IPS-18a (cell line): Measurements from ENCODE around the gene TKFC.

Experiments
- H3K27ac ChIP-seq: one replicate; pipeline ENCODE4 v1.5.1; 2013; ENCODE audit warnings: low read length
- H3K27me3 ChIP-seq: one replicate; pipeline ENCODE4 v1.6.1; 2013; ENCODE audit warnings: mild to moderate bottlenecking, low read length; ENCODE audit not compliant: control insufficient read depth, insufficient read depth
- H3K36me3 ChIP-seq: one replicate; pipeline ENCODE4 v1.6.1; 2013; ENCODE audit warnings: low read depth, low read length; ENCODE audit not compliant: control insufficient read depth
- H3K4me1 ChIP-seq: one replicate; pipeline ENCODE4 v1.6.1; 2013; ENCODE audit warnings: low read depth, low read length; ENCODE audit not compliant: control insufficient read depth
- H3K4me3 ChIP-seq: one replicate; pipeline ENCODE4 v1.5.1; 2013; ENCODE audit warnings: low read length
- H3K9ac ChIP-seq: one replicate; pipeline ENCODE4 v1.6.1; 2013; ENCODE audit warnings: mild to moderate bottlenecking, low read length, moderate library complexity
- H3K9me3 ChIP-seq: one replicate; pipeline ENCODE4 v1.6.1; 2013; ENCODE audit warnings: low read depth, low read length; ENCODE audit not compliant: control insufficient read depth

Gene TKFC

DNA sequence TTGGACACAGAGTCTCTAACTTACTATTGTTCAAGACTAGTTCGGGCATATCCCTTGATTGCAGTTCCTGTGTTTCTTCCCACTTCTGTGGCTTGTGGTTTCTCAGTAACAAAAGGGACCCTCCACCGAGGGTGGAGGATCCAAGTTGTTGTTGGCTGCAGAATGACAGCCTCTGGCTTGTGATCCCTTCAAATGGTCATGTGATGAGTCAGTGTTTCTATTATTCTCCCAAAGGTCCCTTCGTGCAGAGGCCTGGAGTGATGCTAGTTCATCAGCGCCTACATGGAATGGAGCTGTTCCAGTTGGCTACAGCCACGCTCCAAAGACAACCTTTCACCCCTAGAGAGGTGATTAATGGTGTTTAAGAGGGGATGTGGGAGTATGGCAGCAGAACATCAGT, 35.3 kb upstream of the TKFC start:
- peaks cover 27% of the 10 kb centered on the region for H3K27me3 ChIP-seq
- H3K36me3 ChIP-seq: peaks cover 49% of the 10 kb centered on the region
- H3K9ac ChIP-seq: no peak overlapping the region
- no peak overlapping the region for H3K27ac ChIP-seq
- no peak overlapping the region for H3K4me3 ChIP-seq
- no peaks in the 10 kb centered on the region for H3K9me3 ChIP-seq
- H3K4me1 ChIP-seq: peaks cover 8% of the 10 kb centered on the region

DNA sequence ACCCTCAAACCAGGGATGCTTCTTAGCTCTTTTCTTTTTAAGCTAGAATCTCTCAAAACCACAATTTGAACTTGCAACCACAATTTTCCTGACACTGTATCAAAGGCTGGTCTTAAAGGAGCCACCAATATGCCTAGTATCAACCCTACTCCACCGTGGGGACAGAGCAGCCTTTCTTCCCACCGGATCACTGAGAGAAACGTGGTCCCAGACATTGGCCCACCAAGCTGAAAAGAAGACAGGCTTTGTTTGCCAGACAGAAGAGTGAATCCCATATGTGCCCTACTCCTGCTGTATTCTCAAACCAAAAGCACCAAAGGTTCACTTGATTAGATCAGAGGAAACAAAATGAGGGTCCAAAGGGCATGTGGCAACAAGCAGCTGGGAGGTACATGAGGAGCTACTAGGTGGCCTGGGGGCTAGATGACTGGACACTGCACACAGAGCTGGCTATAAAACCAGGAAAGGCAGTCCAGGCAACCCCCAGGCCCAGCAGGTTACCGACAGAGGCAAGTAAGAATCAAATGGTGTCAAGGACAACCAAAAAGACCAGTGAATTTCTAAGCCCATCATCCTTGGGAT, 34.3 kb upstream of the TKFC start:
- Histone ChIP-seq H3K27me3 (peaks cover 20% of the 10 kb centered on the region), H3K36me3 (peaks cover 57% of the 10 kb centered on the region), H3K27ac (no peak overlapping the region), H3K9ac (no peak overlapping the region), H3K9me3 (no peaks in the 10 kb centered on the region), H3K4me3 (no peak overlapping the region), H3K4me1 (peaks cover 7% of the 10 kb centered on the region)

GRCh38 chr11:61302550-61302949, 30.5 kb upstream of the TKFC start:
- Histone ChIP-seq H3K4me1 (no peaks in the 10 kb centered on the region), H3K9ac (no peak overlapping the region), H3K27ac (no peak overlapping the region), H3K9me3 (no peaks in the 10 kb centered on the region), H3K4me3 (no peak overlapping the region), H3K27me3 (no peaks in the 10 kb centered on the region), H3K36me3 (peaks cover 92% of the 10 kb centered on the region)

DNA sequence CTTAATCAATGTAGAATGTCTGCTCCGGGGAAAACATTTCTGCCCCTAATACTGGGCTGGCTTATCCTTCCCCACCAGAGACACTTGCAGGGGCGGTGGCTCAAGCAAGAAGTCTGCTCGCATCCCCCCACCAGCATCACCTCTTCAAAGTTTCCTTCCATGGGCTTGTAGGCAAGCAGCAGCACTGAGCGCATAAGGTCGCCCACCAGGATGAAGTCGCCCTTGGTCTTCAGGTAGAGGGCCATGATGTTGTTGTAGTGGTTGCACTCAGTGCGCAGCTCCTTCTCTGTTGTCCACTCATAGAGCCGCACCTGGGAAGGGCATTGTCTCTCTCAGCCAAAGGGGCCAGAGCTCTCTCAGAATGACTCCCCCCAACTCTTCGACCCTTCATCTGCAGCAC, 29.3 kb upstream of the TKFC start:
- Histone ChIP-seq H3K27ac (no peak overlapping the region), H3K9me3 (no peaks in the 10 kb centered on the region), H3K36me3 (peaks cover 95% of the 10 kb centered on the region), H3K4me1 (no peaks in the 10 kb centered on the region), H3K27me3 (no peaks in the 10 kb centered on the region), H3K4me3 (no peak overlapping the region), H3K9ac (no peak overlapping the region)

- no peak overlapping the region for H3K9ac ChIP-seq
Observed at GRCh38 chr11:61305417-61305816, 27.6 kb upstream of the TKFC start.

DNA sequence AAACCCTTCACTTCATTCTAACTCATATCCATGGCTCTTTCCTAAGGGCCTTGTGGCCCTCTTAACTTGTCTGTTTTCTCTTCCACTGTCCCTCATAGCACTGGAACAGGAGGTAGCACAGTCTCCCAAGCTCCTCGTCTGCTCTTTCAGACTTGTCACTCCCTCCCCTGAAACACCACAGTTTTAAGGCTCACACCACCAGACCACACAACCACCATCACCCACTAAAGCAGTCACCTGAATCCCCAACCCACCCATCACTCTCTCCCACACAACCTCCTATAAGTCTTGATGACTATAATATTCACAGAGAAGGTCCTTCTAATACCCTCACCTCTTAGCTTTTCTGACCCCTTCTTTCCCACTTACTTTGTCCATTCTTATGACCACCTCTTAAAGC, 26.8 kb upstream of the TKFC start:
- H3K9ac ChIP-seq: no peak overlapping the region
- H3K36me3 ChIP-seq: peaks cover 95% of the 10 kb centered on the region
- no peaks in the 10 kb centered on the region for H3K27me3 ChIP-seq
- no peak overlapping the region for H3K4me3 ChIP-seq
- no peak overlapping the region for H3K27ac ChIP-seq
- H3K9me3 ChIP-seq: no peaks in the 10 kb centered on the region
- H3K4me1 ChIP-seq: no peaks in the 10 kb centered on the region

More at GRCh38 chr11:61305417-61305816, 27.6 kb upstream of the TKFC start:
- Histone ChIP-seq H3K4me1 (no peaks in the 10 kb centered on the region), H3K27ac (no peak overlapping the region), H3K27me3 (no peaks in the 10 kb centered on the region), H3K9me3 (no peaks in the 10 kb centered on the region), H3K36me3 (peaks cover 95% of the 10 kb centered on the region), H3K4me3 (no peak overlapping the region)

DNA sequence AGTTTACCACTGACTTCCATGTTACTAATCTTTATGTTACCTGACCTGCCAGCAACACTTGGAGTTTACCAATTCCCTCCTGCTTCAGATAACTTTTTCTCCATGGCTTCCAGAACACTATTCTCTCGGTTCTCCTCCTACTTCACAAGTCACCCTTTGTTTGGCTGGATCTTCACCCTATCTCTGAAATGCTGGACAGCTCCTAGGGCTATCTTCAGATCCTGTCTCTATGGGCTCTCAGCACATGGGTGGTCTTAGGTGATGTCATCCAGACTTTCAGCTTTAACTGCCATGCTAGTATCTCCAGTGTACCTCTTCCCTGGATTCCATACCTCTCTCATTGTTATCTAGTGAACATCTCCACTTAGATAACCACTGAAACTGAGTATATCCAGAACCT, 25.7 kb upstream of the TKFC start:
- no peak overlapping the region for H3K9ac ChIP-seq
- no peak overlapping the region for H3K27ac ChIP-seq
- H3K4me3 ChIP-seq: no peak overlapping the region
- no peaks in the 10 kb centered on the region for H3K9me3 ChIP-seq
- no peaks in the 10 kb centered on the region for H3K27me3 ChIP-seq
- peaks cover 95% of the 10 kb centered on the region for H3K36me3 ChIP-seq
- no peaks in the 10 kb centered on the region for H3K4me1 ChIP-seq

GRCh38 chr11:61309141-61309540, 23.9 kb upstream of the TKFC start:
- Histone ChIP-seq H3K27ac (no peak overlapping the region), H3K4me1 (no peaks in the 10 kb centered on the region), H3K9me3 (no peaks in the 10 kb centered on the region), H3K4me3 (no peak overlapping the region), H3K9ac (no peak overlapping the region), H3K27me3 (no peaks in the 10 kb centered on the region), H3K36me3 (peaks cover 95% of the 10 kb centered on the region)

DNA sequence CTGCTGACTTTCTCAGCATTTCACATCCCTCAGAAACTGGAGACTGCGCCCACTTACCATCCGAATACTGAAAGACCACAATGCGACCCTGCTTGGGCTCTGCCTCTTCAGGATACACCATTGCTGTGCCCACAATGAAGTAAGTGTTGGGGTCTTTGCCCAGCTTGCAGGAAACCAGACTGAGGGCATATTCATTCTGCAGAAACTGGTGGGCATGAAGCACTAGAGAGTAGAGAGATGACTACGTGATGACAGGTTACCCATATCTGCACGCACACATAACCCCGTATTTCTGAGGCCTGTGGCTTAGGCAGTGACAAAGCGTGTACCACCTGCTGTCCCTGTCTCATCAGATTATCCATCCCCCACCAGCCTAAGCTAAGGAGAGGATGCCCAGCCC, 23.3 kb upstream of the TKFC start:
- Histone ChIP-seq H3K4me3 (no peak overlapping the region), H3K4me1 (no peaks in the 10 kb centered on the region), H3K27ac (no peak overlapping the region), H3K9ac (no peak overlapping the region), H3K36me3 (peaks cover 97% of the 10 kb centered on the region), H3K9me3 (no peaks in the 10 kb centered on the region), H3K27me3 (no peaks in the 10 kb centered on the region)

DNA sequence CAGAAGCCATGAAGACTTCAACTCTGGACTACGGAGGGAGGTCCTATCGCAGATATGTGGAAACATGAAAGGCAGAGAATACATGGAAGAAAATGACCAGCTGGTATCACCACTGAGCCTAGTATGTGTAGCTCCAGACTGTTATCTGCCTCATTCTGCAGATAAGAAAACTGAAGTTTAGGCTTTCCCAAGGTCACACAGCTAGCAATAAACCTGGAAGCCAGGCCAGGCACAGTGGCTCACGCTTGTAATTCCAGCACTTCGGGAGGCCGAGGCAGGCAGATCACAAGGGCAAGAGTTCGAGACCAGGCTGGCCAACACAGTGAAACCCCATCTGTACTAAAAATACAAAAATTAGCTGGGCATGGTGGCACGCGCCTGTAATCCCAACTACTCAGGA, 22.3 kb upstream of the TKFC start:
- Histone ChIP-seq H3K36me3 (peaks cover 93% of the 10 kb centered on the region), H3K4me1 (no peaks in the 10 kb centered on the region), H3K27ac (no peak overlapping the region)

GRCh38 chr11:61315260-61315659, 17.8 kb upstream of the TKFC start:
- Histone ChIP-seq H3K27me3 (no peaks in the 10 kb centered on the region), H3K4me3 (no peak overlapping the region), H3K36me3 (peaks cover 79% of the 10 kb centered on the region), H3K27ac (no peak overlapping the region), H3K4me1 (no peaks in the 10 kb centered on the region), H3K9me3 (no peaks in the 10 kb centered on the region), H3K9ac (no peak overlapping the region)

More for the DNA sequence above, 22.3 kb upstream of the TKFC start:
- Histone ChIP-seq H3K9ac (no peak overlapping the region), H3K4me3 (no peak overlapping the region), H3K9me3 (no peaks in the 10 kb centered on the region), H3K27me3 (no peaks in the 10 kb centered on the region)

DNA sequence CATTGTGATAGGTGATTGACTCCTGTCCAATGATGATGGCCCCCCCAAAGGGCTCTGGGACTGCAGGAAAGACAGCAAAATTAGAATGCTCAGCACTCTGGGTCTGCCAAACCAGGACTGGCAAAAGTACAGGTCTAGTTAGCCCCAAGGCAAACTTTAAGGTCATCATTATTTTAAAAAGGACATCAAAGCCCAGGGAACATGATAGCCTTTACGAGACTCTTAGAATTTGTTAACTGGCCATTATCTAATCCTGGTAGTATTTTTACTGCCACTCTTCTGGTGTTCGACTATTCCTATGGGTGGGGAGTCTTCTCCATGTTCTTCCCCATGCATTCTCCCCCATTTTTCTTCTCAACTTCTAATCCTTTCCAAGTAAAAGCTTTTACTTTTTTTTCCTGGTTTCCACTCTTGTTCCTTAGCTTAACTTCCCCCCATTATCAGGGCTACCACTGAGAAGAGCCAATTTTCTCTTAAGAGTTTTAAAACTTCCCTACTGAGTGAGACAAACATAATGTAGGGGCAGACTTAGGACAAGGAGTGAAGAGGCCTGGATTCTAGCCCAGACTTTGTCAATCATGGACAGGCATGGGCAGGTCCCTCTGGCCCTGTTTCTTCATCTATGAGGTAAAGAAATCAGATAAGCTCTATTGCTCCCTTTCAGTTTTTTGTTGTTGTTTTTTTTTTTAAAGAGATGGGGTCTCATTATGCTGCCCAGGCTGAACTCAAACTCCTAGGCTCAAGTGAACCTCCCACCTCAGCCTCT, 7.2 kb upstream of the TKFC start:
- H3K9me3 ChIP-seq: no peaks in the 10 kb centered on the region
- H3K27ac ChIP-seq: no peak overlapping the region
- peaks cover 88% of the 10 kb centered on the region for H3K36me3 ChIP-seq
- no peak overlapping the region for H3K9ac ChIP-seq
- H3K27me3 ChIP-seq: no peaks in the 10 kb centered on the region
- no peaks in the 10 kb centered on the region for H3K4me1 ChIP-seq
- no peak overlapping the region for H3K4me3 ChIP-seq
